HG02970 (cell line): ENCODE measurements around the gene HAUS5.

Source experiments
- ATAC-seq: cut with Tn5 transposase; IDR thresholded peaks from one replicate; pipeline ENCODE4 v1.9.1; 2021; ENCODE audit warnings: mild to moderate bottlenecking, moderate library complexity, moderate number of reproducible peaks; ENCODE audit not compliant: unreplicated experiment, low FRiP score

HAUS5 gene

GRCh38 chr19:35669566-35669965 is 57.0 kb downstream of the HAUS5 start:
- no peak for ATAC-seq

GRCh38 chr19:35669974-35670373 is 57.4 kb downstream of the HAUS5 start:
- ATAC-seq: no peak

DNA sequence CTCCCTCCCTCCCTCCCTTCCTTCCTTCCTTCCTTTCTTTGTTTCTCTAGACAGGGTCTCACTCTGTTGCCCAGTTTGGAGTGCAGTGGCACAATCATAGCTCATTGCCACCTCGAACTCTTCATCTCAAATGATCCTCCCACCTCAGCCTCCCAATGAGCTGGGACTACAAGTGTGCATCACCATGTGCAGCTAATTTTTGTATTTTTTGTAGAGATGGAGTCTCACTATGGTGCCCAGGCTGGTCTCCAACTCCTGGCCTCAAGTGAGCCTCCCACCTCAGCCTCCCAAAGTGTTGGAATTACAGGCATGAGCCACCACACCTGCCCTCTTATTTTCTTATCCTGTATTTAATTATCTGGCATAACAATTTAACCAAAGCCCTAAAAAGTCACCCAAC is 58.2 kb downstream of the HAUS5 start:
- ATAC-seq: no peak

DNA sequence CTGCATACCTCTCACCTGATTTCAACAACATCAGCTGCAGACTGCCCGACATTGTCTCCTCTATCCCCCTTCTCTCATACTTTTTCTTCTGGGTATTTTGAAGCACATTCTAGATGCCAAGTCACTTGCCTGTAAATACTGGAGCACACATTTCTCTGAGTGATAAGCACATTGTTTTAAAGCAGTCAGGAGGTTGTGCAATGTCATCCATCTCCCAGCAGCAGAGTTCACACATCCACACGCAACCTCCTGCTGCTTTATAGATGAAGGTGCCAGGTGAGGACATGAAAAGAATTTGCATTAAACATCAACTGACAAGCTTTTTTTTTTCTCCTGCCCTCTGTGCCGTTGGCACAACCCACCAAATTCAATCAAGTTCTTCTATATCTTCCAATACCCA is 59.3 kb downstream of the HAUS5 start:
- no peak for ATAC-seq

GRCh38 chr19:35673121-35673804 is 60.7 kb downstream of the HAUS5 start:
- no peak for ATAC-seq
